GM12801 (cell line): ENCODE measurements around the gene SLC20A1.

Source experiments
- CTCF ChIP-seq: IDR thresholded peaks from one replicate; pipeline ENCODE4 v1.5.1; 2011; ENCODE audit warnings: control low read depth; ENCODE audit not compliant: insufficient read length; ENCODE audit errors: extremely low read depth

SLC20A1 gene

GRCh38 chr2:112621790-112622527, 23.8 kb upstream of the SLC20A1 start:
- no peak for TF ChIP-seq CTCF

- TF ChIP-seq CTCF = no peak
Measured at GRCh38 chr2:112622528-112622849, 23.2 kb upstream of the SLC20A1 start.

DNA sequence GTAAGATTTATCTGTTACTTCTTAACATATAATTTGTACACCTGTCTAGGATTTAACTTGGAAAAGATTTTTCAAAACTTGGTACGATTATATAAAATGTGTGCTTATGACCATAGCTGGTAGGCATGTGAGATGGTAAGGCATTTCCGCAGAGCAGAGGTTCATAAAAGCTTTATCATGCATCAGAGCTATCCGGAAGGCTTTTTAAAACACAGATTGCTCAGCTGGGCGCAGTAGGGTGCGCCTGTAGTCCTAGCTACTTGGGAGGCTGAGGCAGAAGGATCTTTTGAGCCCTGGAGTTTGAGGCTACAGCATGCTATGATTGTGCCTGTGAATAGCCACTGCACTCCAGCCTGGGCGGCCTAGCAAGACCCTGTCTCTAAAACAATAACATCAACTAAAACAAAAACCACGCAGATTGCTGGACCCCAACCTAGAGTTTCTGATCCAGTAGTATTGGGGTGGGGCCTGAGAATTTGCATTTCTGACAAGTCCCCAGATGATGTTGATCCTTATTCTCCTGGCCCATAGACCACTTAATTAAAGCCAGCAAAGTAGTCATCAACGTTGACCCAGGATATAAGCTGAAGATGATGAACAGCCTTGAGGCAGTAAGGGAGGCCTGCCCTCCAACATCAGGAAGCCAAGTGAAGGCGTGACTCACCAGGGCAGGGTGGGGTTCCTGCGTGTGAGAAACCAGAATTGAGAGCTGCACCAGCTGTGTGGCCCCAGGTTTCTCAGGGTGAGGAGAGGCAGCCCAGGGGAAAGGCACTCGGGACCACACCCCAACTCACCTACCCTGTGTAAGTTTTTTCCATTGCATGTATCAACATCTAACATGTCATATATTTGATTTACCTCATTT, 21.6 kb upstream of the SLC20A1 start:
- no peak for TF ChIP-seq CTCF

DNA sequence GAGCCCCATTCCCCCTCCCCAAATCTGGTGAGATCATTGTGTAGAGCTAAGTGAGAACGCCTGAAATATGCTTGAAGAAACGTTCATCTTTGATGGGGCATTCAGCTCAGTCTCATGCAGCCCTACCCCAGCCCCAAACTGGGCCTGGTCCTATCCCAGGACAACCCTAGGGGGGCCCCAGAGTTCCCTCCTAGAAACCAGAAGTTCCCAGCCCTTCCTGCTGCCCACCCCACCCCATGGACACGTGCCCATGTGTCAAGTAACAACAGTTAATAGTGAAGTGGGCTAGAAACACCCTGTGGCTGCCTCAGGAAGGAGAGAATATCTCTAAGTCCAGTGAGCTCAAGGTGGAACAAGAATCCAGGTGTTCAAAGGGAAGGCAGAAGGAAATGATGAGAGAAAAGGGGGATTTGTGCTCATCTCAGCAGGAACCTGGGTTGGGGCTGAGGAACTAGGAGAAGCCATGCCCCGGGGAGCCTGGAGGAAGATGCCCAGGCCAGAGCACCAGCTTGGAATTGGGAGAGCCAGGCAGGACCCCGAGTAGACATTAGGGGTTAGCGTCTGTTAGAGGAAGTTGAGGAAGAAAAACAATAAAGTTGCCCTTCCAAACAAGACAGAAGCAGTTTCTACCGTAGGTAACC, 20.1 kb upstream of the SLC20A1 start:
- TF ChIP-seq CTCF = no peak

DNA sequence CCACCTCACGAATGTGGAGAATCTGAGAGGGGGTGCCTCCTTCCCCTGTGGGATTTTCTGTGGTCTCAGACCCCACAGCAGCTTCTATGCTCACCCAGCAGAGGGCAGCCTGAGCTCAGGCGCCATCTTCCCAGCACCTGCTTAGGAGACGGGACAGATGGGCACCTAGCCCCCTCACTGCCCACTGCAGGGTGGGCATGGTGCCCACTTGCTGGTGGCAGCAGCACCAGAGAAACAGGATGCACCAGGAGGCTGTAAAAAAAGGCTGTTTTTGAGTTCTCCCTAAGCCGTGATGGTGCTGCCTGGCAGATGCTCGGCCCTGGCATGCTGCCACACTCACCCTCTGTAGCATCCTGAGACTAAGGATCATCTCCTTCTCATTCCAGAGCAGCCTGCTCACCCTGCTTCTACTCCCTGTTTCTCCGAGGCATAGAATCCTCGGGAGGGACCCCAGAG, 19.1 kb upstream of the SLC20A1 start:
- peak; percentile 55 for TF ChIP-seq CTCF

- TF ChIP-seq CTCF = no peak
Measured at GRCh38 chr2:112627060-112628040, 18.4 kb upstream of the SLC20A1 start.

DNA sequence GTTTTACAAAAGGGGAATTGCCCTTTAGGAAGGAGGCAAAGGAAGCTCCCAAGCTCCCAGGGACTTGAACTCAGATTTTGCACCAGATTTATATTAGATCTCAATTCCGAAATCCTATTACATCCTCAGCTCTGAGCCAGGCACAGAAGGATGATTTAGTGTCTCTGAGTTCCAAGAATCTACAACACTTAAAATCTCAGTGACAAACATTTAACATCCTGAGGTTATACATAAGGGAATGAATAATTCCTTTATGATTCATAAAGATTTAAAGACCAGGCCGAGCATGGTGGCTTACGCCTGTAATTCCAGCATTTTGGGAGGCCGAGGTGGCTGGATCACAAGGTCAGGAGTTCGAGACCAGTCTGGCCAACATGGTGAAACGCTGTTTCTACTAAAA, 16.5 kb upstream of the SLC20A1 start:
- no peak for TF ChIP-seq CTCF
